HG03521 (cell line): ENCODE measurements around the gene RPL38.
A peak's percentile ranks its signal among the peaks of the same experiment; 100 is the strongest.

Source experiments
- ATAC-seq: cut with Tn5 transposase; IDR thresholded peaks from one replicate; pipeline ENCODE4 v1.9.1; 2021; ENCODE audit warnings: mild to moderate bottlenecking, moderate library complexity; ENCODE audit not compliant: unreplicated experiment

RPL38 gene

DNA sequence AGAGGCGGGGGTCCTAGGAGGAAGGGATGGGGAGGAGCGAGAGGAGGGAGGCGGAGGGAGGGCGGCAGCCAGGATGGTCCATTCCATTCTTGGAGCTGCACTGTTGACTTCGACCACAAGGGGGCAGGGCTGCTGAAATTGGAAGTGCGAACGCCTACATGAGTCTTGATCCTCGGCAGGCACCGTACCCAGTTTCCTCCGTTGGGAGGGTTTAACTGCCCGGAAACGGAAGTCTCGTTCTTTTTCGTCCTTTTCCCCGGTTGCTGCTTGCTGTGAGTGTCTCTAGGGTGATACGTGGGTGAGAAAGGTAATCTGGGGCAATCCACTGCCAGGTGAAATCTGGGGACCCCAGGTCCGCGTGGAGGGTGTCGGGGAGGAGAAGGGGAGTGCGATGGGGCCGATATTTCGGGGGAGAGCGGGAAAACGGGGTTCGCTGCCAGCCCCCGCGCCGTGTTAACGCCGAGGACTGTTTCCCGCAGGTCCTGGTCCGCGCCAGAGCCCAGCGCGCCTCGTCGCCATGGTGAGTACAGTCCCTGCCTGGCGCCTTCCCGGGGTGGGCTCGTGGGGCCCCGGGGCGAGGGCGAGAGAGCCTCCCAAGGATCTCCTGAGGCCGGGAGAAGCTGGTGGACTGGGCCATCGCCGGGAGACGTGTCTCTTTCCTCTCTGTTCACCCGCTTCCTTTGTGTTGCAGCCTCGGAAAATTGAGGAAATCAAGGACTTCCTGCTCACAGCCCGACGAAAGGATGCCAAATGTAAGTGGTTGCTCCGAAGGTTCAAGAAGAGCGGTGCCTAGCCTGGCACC is at the start of gene RPL38:
RPL38 (plus strand) TSS at position 240 of the 802 bp plus-strand sequence; CDS start at position 518, 278 bp downstream.
- ATAC-seq = peak; percentile 72

GRCh38 chr17:74153821-74154430 is 49.6 kb upstream of the RPL38 start:
- ATAC-seq = no peak

- ATAC-seq = no peak
These were observed 46.6 kb upstream of the RPL38 start for GRCh38 chr17:74156878-74157277.

DNA sequence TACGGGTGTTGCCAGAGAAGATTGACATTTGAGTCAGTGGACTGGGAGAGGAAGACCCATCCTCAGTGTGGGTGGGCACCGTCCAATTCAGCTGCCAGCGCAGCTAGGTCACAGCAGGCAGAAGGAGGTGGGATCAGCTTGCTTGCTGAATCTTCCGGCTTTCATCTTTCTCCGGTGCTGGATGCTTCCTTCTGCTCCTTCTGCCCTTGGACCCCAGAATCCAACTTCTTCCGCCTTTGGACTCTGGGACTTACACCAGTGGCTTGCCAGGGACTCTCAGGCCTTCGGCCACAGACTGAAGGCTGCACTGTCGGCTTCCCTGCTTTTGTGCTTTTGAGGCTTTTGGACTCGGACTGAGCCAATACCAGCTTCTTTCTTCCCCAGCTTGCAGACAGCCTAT is 46.1 kb upstream of the RPL38 start:
- no peak for ATAC-seq

GRCh38 chr17:74158761-74159160 is 44.7 kb upstream of the RPL38 start:
- no peak for ATAC-seq

DNA sequence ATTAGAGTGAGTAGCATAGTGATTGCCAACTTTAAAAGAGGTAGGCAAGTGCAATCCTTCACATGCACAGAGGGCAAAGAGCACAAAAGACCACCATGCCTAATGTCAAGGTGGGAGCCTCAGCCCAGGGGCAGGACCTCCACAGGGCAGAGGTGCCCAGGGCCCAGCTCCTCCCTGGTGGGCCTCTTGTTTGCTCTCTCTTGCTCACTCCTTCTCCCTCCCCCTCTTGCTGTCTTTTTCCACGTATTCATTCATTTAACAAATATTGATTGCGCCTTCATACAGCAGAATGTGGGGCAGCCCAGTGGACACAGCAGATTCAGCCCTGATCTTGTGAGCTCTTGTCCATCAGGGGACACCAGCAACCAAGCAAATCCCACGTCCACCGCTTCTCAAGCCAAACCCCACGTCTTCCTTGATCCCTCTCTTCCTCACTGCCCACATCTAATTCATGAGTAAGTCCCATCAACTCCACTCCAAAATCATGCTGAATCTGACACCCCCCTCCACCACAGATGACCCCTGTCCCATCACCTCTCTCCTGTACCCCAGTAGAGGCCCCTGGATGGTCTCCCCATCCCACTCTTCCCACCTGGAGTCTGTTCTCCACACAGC is 44.1 kb upstream of the RPL38 start:
- ATAC-seq = no peak

- ATAC-seq = no peak
These were observed 42.6 kb upstream of the RPL38 start for GRCh38 chr17:74160656-74161502.

DNA sequence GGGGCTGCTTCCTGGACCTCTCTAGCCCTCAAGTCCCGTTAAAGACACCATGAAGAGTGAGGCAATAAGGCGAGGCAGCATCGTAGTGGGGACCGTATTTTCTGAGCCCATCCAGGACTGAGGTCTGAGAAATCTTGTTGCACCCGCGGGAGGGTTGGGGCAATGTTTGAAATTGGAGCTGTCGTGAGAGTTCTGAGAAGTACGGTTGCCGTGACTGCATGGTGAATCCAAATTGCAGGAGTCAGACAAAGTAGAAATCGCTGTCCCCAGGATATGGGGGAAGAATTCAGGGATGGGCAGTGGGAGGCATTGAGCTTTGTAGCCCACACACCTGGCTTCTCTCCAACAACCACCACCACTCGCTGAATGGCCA is 42.0 kb upstream of the RPL38 start:
- no peak for ATAC-seq

GRCh38 chr17:74163271-74163821 is 40.1 kb upstream of the RPL38 start:
- no peak for ATAC-seq

- no peak for ATAC-seq
These were observed 39.6 kb upstream of the RPL38 start for GRCh38 chr17:74163836-74164235.

GRCh38 chr17:74164446-74165045 is 38.9 kb upstream of the RPL38 start:
- no peak for ATAC-seq

GRCh38 chr17:74165797-74166365 is 37.6 kb upstream of the RPL38 start:
- no peak for ATAC-seq

DNA sequence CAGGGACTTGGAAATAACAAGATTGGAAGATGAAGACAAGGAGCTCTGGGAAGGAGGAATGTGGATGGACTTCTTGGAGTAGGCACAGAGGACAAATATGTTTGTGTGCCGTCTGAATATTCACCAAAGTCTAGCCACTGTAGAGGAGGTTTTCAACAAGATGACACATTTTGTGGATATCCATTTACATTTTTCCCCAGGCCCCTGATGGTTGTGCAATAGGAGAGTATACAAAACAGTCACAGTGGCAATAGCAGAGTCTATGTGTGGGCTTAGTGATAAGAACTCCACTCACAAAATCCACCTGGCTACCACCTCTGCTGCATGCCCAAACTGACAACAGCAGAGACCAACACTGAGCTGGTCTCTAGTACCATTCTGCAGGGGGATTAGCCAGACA is 32.6 kb upstream of the RPL38 start:
- ATAC-seq = no peak

- ATAC-seq = no peak
These were observed 30.8 kb upstream of the RPL38 start for GRCh38 chr17:74172700-74173099.

DNA sequence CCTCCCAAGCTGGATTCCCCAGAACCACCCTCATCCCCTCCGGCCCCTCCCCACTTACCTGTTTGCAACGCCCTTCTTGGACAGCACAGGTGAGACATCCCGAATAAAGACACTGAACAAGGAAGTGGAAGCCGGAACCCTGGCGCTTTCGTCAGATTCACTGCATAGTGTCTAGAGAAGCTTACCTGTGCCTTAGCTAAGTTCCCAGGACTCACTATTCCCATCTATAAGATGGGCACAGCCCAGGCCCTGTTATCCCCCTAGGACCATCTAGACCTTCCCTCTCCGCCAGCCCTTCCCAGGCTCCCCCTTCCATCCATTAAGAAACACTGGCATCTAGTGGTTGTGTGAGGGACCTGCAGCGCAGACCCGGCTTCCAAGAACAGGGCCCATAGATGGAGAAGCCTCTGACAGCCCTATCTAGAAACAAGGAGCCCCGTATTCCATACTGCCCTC is 26.9 kb upstream of the RPL38 start:
- ATAC-seq = no peak

GRCh38 chr17:74177018-74177450 is 26.4 kb upstream of the RPL38 start:
- no peak for ATAC-seq

- no peak for ATAC-seq
These were observed 23.9 kb upstream of the RPL38 start for GRCh38 chr17:74179576-74179975.

DNA sequence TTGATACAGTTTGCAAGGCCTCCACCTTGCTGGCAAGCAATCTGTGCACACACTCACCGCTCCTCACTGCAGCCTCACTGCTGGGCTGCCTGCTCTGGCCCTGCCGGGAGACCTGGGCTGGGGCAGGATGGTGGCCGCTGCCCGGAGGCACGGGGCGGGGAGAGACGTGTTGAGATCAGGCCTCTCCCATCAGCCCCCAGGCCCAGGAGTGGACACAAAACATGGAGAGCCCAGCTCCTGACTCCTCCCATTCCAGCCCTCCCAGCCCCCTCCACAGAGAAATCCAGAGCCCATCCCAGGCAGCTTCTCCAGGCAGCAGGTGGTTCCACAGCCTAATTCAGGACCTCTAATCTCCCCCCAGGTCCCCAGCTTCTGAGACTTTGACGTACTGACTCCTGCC is 23.1 kb upstream of the RPL38 start:
- ATAC-seq = no peak

DNA sequence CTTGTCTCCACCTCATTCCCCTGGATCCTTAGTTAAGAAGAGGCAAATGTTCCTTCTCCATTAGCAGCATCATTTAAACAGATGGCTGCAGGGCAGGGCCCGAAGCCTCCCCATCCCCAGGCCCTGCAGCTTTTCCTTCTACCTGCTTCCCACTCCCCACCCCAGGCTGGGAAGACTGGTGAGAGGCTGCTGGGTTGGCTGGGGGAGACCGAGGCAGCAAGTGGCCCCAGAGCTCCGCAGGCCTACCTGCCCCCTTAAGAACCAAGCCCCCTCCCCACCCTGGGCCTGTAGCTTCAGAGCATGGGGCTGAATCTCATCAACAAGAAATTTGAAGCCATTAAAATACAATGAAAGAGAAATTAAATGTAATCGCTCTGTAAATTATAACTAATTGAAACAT is 22.1 kb upstream of the RPL38 start:
- no peak for ATAC-seq
